ENCODE measurements around the gene FXYD7. TPM values are rescaled to one million over a fixed set of nuclear protein-coding genes. Genes with fewer than 3 reads are reported as not detected.
"Not testable (repeated sequence)": the region's sequence is repeated elsewhere in the genome, so short reads cannot be mapped to it uniquely, and the experiment has no call there.

FXYD7 gene
- total RNA-seq, 1 donor from 2014 or later = not detected

GRCh38 chr19:35126624-35126959 lies 16.5 kb upstream of the FXYD7 start:
- DNase-seq (ENCODE audit: low read depth) = no peak

DNA sequence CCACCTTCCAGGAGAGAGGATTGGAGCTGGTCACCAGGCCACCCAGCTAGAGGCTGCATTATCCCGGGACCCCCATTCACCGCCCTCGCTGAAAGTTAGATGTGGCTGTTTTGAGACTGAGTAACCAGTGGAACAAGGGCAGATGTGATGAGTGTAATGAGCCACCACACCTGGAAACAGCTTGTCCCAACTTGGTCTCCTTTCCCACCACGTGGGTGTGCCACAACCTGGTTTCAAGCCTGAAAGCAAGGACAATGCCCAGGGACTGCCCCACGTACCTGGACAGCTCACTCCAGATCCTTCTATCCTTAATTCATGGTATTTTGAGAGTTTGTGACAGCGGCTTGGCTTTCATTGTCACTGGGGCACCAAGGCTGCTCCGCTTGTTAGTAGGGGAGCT lies 15.2 kb upstream of the FXYD7 start:
- no peak for DNase-seq (ENCODE audit: low read depth)

GRCh38 chr19:35128398-35129057 lies 14.5 kb upstream of the FXYD7 start:
- no peak for DNase-seq (ENCODE audit: low read depth)

- DNase-seq (ENCODE audit: low read depth) = not testable (repeated sequence)
These were observed 13.3 kb upstream of the FXYD7 start for GRCh38 chr19:35129724-35130274.

DNA sequence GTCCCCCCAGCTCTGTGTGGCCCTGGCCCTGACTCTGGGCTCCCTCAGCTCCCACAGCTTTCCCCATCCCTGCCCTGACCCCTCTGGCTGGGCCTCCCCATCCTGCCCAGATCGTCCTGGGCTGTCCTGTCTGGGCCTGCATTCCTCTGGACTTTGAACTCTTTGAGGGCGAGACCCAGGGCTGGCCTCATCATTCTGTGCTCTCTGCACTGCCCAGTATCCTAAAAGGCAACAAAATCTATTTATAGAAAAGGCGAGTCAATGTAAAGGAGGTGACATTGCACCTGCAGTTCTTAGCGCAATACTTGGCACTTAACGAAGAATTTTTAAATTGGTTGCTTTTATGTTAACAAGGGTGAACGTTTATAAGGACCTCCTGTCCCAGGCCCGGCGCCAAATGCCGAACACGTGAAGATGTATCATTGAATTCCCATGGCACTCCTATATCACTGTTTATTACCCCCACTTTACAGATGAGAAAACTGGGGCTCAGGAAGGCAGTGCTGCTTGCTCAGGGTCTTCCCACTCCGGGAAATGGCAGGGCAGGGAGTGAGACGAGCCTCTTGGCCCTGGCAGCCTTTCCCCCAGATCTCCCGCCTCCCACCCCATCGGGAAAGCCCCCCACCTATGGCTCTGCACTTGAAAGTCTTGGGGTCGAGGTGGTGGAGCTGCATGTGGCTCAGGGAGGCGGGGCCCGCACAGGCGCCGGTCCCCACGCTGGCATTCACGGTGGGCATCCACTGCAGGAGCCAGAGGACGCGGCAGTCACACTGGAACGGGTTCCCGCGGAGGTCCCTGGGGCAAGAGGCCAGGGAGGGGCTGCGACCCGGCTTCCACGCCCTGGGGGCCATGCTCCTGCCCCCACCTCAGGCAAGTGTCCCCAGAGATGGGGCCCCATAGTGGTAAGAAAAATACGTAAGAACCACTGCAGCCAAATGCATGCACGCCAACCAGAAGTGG lies 12.0 kb upstream of the FXYD7 start:
- DNase-seq (ENCODE audit: low read depth) = no peak

GRCh38 chr19:35132254-35132653 lies 10.8 kb upstream of the FXYD7 start:
- DNase-seq (ENCODE audit: low read depth) = no peak

DNA sequence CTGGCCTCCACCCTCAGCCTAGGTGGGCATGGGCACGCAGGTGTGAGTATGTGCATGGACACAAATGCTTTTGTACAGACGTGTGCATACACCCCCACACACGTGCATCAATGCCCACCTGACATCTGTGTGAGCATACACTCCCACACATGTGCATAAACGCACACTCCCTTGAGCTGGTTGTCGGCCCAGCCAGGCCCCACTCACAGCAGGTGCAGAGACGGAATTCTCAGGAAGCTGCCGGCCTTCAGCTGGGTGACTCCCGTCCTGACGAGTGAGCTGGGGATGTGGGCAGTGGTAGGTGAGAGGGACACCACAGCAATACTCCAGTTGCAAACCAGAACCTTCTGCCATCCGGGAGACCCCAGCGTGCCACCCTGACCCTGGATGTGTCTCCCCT lies 9.2 kb upstream of the FXYD7 start:
- no peak for DNase-seq (ENCODE audit: low read depth)

- DNase-seq (ENCODE audit: low read depth) = no peak
These were observed 8.3 kb upstream of the FXYD7 start, which contains the start of gene LGI4 for GRCh38 chr19:35134601-35135242. Gene LGI4, minus strand, starts transcription at chr19:35135059. Its CDS starts 379 bp downstream, at chr19:35134680.

DNA sequence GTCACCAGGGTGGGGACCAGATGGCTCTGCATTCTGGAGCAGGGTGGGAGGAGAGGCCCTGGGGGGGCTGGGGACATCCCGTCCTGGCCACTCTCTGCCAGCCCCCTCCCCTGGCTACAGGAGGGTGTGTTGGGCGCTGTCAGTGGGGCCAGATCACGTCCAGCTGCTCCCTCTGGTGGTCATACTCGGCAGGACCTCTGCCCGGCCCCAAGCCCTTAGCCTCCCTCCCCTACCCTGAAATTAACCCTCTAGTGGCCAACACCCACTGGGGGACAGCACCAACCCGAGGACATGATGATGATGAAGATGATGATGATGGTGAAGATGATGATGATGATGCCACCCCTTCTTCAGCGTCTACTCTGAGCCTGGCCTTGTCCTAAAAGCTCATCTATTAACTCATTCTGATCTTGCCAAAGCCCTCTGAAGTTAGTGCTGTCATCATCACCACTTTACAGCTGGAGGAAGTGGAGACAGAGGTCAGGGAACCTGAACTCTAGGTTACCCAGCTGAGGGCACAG lies 7.6 kb upstream of the FXYD7 start:
- DNase-seq (ENCODE audit: low read depth) = peak; percentile 23

- DNase-seq (ENCODE audit: low read depth) = no peak
These were observed 6.8 kb upstream of the FXYD7 start for GRCh38 chr19:35136231-35136630.

DNA sequence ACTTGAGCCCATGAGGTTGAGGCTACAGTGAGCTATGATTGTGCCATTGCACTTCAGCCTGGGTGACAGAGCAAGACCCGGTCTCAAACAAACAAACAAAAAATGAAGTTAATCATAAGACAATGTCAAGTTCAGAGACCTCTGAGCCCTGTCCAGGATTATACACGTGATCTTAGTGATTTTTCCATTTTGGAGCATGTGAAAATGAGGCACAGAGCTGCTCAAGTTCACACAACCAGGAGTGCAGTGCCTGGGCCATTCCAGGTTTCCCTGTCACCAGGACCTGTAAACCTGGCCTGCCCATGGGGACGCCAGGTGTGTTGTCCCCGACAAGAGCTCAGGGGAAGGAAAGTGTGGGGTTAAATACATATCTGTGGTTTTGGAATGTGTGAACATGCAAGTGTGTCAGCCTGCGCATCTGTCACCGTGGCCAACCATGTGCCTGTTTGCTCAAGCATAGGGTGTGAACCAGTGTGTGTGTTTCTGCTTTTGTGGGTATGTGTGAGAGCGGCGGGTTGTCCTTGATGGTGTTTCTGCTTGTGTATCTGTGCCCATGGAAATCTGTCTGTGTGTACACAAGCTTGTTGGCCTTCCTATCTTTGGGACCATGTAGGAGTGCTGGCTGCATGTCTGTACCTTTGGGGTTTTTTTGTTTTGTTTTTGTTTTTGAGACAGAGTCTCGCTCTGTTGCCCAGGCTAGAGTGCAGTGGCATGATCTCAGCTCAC lies 5.9 kb upstream of the FXYD7 start:
- DNase-seq (ENCODE audit: low read depth) = no peak

- no peak for DNase-seq (ENCODE audit: low read depth)
These were observed 4.7 kb upstream of the FXYD7 start, which contains the start of gene FXYD1 for GRCh38 chr19:35138305-35138892. Gene FXYD1, plus strand, starts transcription at chr19:35138824. Its CDS starts 1,256 bp downstream, at chr19:35140080.

GRCh38 chr19:35140207-35140961 lies 2.7 kb upstream of the FXYD7 start:
- no peak for DNase-seq (ENCODE audit: low read depth)

GRCh38 chr19:35140962-35141836 lies 1.9 kb upstream of the FXYD7 start:
- peak; percentile 63 for DNase-seq (ENCODE audit: low read depth)

DNA sequence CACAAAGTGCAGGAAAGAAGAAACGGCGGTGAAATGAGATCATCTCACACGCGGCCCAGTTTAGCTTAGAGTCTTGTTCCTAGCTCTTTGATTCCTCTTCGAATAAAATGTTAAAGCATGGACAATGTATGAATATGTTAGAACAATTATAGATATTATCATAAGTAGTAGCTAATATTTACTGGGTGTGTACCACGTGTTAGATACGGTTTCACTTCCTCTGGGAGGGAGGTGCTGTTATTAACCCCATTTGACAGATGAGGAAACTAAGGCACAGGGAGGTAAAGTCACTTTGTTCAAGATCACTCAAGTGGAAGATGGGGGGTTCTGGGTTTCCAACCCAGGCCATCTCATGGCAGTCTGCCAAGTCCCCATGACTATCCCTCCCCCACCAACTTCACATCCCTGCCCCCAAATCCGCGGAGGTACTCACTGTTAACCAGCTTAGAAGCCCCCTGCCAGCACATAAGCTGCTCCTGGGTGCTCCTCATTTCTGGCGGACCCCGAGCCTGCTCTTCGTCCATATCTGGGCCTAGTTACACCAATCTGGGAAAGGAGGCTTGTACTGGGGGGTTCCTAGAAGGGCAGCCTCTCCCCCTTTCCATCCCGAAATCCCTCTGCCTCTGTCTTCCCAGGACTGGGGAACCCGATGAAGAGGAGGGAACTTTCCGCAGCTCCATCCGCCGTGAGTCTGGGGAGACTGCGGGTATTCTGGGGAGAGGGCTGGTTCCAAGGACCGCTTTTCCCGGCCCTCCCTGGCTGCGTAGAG lies 1.0 kb upstream of the FXYD7 start:
- DNase-seq (ENCODE audit: low read depth) = no peak

DNA sequence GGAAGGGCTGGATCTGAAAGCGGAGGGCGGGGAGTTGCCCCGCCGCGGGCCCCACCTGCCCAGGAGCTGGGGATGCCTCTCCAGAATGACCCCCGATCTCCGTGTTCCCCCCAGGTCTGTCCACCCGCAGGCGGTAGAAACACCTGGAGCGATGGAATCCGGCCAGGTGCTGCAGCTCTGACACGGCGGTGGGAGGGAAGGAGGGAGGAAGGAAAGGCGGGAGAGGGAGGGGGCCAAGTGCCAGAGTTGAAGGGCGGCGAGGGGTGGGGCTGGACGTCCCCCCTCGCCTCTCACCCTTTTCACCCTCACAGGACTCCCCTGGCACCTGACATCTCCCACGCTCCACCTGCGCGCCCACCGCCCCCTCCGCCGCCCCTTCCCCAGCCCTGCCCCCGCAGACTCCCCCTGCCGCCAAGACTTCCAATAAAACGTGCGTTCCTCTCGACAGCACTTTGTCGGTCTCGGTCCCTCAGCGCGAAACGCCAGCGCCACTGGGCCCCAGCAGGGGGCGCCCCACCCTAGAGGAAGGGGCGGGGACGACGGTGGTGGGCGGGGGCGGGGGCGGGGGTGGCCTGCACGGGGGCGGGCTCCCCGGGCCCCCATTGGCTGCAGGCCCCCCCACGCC lies 337 bp upstream of the FXYD7 start:
- no peak for DNase-seq (ENCODE audit: low read depth)

- DNase-seq (ENCODE audit: low read depth) = no peak
These were observed 763 bp downstream of the FXYD7 start for GRCh38 chr19:35143818-35144217.

DNA sequence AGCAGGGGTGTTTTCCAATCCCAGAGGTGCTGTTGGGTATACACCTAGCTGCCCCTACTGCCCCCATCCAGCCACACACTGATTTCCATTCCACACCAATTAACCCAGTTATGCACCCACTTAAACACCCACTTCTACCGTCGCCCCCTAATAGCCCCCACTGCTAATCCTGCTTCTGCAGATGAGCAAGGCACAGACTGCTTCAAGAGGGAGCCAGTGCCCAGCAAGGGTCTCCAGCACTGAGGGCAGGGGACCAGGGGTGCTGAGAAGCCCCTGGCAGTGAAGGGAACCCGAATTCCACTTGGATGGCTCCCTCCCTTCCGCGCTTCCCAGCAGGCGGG lies 1.2 kb downstream of the FXYD7 start:
- DNase-seq (ENCODE audit: low read depth) = no peak
